Thymus (tissue), 11 donors: ENCODE data around the gene ECE2. TPM values are rescaled to one million over a fixed set of nuclear protein-coding genes. Genes with fewer than 3 reads are reported as not detected.

ENCODE experiments used
- DNase-seq, 9 donors: peaks; one replicate each; pipeline ENCODE4 v3.0.0-alpha.2; 2013; ENCODE audit warnings: low spot score in 9 of 9, low read depth in 6 of 9, missing footprints in 1 of 9
- H3K27ac ChIP-seq, 2 donors: one replicate each; pipeline ENCODE4 v1.5.1; 2013; ENCODE audit warnings: control low read depth in 1 of 2, low read depth in 1 of 2, low read length in 1 of 2, mild to moderate bottlenecking in 1 of 2, moderate library complexity in 1 of 2
- H3K27me3 ChIP-seq, 2 donors: one replicate each; pipeline ENCODE4 v1.5.1; 2013; ENCODE audit warnings: low read length in 1 of 2; ENCODE audit not compliant: control insufficient read depth in 2 of 2, insufficient read depth in 1 of 2
- H3K36me3 ChIP-seq, 2 donors: one replicate each; pipeline ENCODE4 v1.5.1; 2013; ENCODE audit warnings: low read length in 1 of 2, mild to moderate bottlenecking in 1 of 2, moderate library complexity in 1 of 2; ENCODE audit not compliant: control insufficient read depth in 2 of 2, insufficient read depth in 2 of 2
- H3K4me1 ChIP-seq, 2 donors: one replicate each; pipeline ENCODE4 v1.5.1; 2013; ENCODE audit warnings: low read length in 2 of 2; ENCODE audit not compliant: control insufficient read depth in 2 of 2, insufficient read depth in 2 of 2
- H3K4me3 ChIP-seq, 2 donors: one replicate each; pipeline ENCODE4 v1.5.1; 2013; ENCODE audit warnings: low read length in 2 of 2, control low read depth in 1 of 2, mild to moderate bottlenecking in 1 of 2
- H3K9me3 ChIP-seq, 2 donors: one replicate each; pipeline ENCODE4 v1.5.1; 2013; ENCODE audit warnings: low read length in 1 of 2, mild to moderate bottlenecking in 1 of 2; ENCODE audit not compliant: control insufficient read depth in 2 of 2, insufficient read depth in 1 of 2
- WGBS: extraction: QIAGEN DNeasy Blood & Tissue Kit; methylation state at CpG from one replicate; pipeline ENCODE4 v1.1.7; 2013; 5-methylcytosine and 5-hydroxymethylcytosine counted together
- polyA plus RNA-seq: library from polyadenylated mRNA; stranded (reverse); fragments of 200-250 nt; gene quantifications from one replicate; pipeline ENCODE4 v1.2.3, GENCODE V29; 2013
- total RNA-seq: library from RNA; stranded (reverse); fragments of 120-200 nt; gene quantifications from one replicate; pipeline ENCODE4 v1.2.4, GENCODE V29; 2013
- donor health status: healthy.

Gene ECE2
- total and polyA plus RNA-seq, 2 donors, result not detected

DNA sequence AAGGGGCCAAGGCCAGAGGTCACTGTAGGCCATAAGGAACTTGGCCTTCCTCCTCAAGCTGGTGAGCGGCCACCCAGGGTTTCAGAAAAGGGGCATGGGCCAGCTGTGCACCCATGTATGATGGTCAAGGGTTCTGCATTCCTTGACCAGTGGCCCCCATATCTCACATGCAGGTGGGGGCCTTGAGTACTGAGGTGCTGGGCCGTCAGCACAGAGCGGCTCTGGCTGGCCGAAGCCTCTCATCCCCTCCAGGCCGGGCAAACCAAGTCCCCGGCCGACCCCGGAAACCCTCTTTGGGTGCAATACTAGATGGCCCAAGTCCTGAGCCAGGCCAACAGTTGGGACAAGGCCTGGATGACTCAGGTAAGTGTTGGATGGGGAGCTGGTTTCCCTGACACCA, 36.6 kb upstream of the ECE2 start:
- 94% methylated on average over 8 of the region's 8 CpGs for WGBS
- Histone ChIP-seq H3K27ac (no peak overlapping the region), H3K9me3 (no peaks in the 10 kb centered on the region), H3K4me3 (no peak overlapping the region), H3K27me3 (peaks cover 0 to 19% of the 10 kb centered on the region in 2 donors), H3K4me1 (no peaks in the 10 kb centered on the region), H3K36me3 (peaks cover 21 to 26% of the 10 kb centered on the region in 2 donors)
- no peak for DNase-seq

- H3K9me3 ChIP-seq, result no peaks in the 10 kb centered on the region
- no peak overlapping the region for H3K27ac ChIP-seq
- peaks cover 0 to 14% of the 10 kb centered on the region in 2 donors for H3K27me3 ChIP-seq
- H3K4me1 ChIP-seq, result no peaks in the 10 kb centered on the region
- no peak for DNase-seq
- WGBS, result 94% methylated on average over 7 of the region's 7 CpGs
- no peak overlapping the region for H3K4me3 ChIP-seq
- H3K36me3 ChIP-seq, result peaks cover 26 to 29% of the 10 kb centered on the region in 2 donors
Observed at GRCh38 chr3:184239708-184240107, 36.1 kb upstream of the ECE2 start.

DNA sequence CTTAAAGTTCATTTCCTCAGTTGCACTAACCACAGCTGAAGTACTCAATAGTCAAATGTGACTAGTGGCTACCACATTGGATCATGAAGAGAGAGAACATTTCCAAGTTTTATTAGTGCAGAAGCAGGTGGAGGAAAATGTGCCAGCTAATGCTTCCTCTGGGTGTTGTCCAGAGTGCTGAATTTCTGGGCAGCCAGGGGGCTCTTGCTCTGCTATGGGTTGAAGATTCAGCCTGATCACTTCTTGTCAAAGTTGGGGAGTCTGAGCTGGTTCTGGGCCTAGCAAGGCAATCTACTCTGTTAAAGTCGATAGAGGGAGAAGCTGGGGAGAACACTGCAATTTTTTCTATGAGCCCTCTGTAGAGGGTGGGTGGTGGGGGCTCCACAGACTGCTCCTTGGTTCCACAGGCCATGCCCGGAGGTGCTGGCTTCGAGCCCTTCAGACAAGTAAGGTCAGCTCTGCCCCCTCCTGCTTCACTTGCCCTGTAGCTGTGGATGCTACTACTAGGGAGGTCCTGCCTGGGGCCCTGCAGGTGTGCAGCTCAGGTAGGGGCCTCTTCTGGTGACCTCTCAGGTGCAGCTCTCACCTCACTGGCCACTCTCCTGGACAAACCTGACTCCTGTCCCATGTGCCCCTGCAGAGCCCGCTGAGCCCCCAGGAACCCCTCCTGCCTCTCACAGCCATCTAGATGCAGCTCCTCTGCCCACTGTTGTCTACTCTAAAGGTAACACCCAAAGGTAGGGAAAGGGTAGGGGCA, 35.3 kb upstream of the ECE2 start:
- peaks cover 0 to 13% of the 10 kb centered on the region in 2 donors for H3K27me3 ChIP-seq
- H3K9me3 ChIP-seq, result no peaks in the 10 kb centered on the region
- H3K27ac ChIP-seq, result no peak overlapping the region
- peak in 1 of 9 donors; percentile 41 for DNase-seq
- no peaks in the 10 kb centered on the region for H3K4me1 ChIP-seq
- H3K36me3 ChIP-seq, result peaks cover 35 to 38% of the 10 kb centered on the region in 2 donors
- WGBS, result 82% methylated on average over 4 of the region's 4 CpGs
- H3K4me3 ChIP-seq, result no peak overlapping the region

DNA sequence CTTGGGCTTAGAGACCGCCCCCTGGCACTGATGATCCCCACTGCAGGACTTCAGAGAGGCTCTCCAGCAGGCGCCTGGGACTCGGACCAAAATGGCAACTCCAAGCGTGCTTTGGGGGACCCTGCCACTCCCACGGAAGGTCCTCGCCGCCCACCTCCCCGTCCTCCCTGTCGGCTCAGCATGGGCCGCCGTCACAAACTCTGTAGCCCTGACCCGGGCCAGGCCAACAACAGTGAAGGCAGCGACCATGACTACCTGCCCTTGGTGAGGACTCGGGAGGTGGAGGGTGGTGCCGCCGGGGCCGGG, 34.7 kb upstream of the ECE2 start:
- no peak overlapping the region for H3K27ac ChIP-seq
- no peaks in the 10 kb centered on the region for H3K4me1 ChIP-seq
- H3K9me3 ChIP-seq, result no peaks in the 10 kb centered on the region
- no peak overlapping the region for H3K4me3 ChIP-seq
- WGBS, result 71% methylated on average over 17 of the region's 17 CpGs
- peaks cover 0 to 10% of the 10 kb centered on the region in 2 donors for H3K27me3 ChIP-seq
- no peak for DNase-seq
- peaks cover 37 to 40% of the 10 kb centered on the region in 2 donors for H3K36me3 ChIP-seq

DNA sequence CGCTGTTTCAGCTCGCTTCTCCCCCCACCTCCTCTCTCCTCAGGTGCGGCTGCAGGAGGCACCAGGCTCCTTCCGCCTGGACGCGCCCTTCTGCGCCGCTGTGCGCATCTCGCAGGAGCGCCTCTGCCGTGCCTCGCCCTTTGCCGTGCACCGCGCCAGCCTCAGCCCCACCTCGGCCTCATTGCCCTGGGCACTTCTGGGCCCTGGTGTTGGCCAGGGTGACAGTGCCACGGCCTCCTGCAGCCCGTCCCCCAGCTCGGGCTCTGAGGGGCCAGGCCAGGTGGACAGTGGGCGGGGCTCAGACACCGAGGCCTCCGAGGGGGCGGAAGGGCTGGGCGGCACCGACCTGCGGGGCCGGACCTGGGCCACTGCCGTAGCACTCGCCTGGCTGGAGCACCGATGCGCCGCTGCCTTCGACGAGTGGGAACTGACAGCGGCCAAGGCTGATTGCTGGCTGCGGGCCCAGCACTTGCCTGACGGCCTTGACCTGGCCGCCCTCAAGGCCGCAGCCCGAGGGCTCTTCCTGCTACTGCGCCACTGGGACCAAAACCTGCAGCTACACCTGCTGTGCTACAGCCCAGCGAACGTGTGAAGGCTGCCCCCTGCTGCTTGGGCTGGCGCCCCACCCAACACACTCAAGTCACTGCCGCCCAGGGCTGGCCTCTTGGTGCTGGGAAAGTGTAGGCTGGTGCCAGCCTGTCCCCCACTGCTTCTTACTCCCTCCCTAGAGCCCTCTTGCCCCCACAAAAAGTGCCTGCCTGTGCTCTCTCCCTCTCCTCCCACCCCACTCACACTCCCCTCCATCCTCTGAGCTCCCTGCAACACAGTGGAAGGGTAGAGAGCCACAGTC, 34.1 kb upstream of the ECE2 start:
- Histone ChIP-seq H3K27ac (no peak overlapping the region), H3K4me1 (no peaks in the 10 kb centered on the region), H3K9me3 (no peaks in the 10 kb centered on the region), H3K36me3 (peaks cover 37 to 40% of the 10 kb centered on the region in 2 donors), H3K4me3 (no peak overlapping the region), H3K27me3 (peaks cover 0 to 5% of the 10 kb centered on the region in 2 donors)
- 71% methylated on average over 46 of the region's 46 CpGs for WGBS
- peak in 1 of 9 donors; percentile 31 for DNase-seq

DNA sequence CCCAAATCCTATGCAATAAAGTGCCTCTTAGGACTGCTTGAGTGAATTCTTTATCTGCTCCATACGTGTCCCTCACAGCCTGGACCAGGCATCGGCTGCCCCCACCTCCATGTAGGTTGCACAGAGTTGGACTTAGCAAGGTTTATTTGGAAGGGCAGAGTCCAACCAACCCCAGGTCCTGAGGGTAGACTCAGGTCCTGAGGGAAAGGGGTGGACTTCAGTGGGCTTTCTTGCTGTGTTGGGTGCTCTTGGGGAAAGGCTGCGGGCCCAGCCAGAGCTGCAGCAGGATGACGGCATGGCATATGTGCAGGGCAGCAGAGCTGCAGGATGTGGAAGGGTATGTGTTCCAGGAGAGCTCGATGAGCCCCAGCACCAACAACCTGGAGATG, 33.5 kb upstream of the ECE2 start:
- WGBS, result 96% methylated on average over 5 of the region's 5 CpGs
- H3K4me3 ChIP-seq, result no peak overlapping the region
- no peak for DNase-seq
- peaks cover 0 to 5% of the 10 kb centered on the region in 2 donors for H3K27me3 ChIP-seq
- H3K36me3 ChIP-seq, result peaks cover 37 to 40% of the 10 kb centered on the region in 2 donors
- no peaks in the 10 kb centered on the region for H3K9me3 ChIP-seq
- no peaks in the 10 kb centered on the region for H3K4me1 ChIP-seq
- H3K27ac ChIP-seq, result no peak overlapping the region

GRCh38 chr3:184248454-184249411, 27.1 kb upstream of the ECE2 start, which contains the start of gene ALG3:
Gene ALG3 (minus strand): TSS chr3:184248962. CDS start chr3:184248940, 22 bp downstream.
- Histone ChIP-seq H3K9me3 (no peaks in the 10 kb centered on the region), H3K36me3 (peaks cover 17 to 20% of the 10 kb centered on the region in 2 donors), H3K4me1 (peaks cover 9 to 15% of the 10 kb centered on the region in 2 donors), H3K27me3 (no peaks in the 10 kb centered on the region), H3K4me3 (peak within 1 kb of the TSS; percentile 80 to 81), H3K27ac (peak within 1 kb of the TSS; percentile 80 to 86)
- DNase-seq, result peak; percentile 69 to 93 (median 85)
- under 1% methylated on average over 49 of the region's 49 CpGs for WGBS

- H3K36me3 ChIP-seq, result peaks cover 11 to 12% of the 10 kb centered on the region in 2 donors
Observed at GRCh38 chr3:184249412-184250166, 26.2 kb upstream of the ECE2 start, which contains the start of gene EEF1AKMT4. Gene EEF1AKMT4 (plus strand): TSS chr3:184249672. CDS start chr3:184249695, 23 bp downstream.

More at GRCh38 chr3:184249412-184250166, 26.2 kb upstream of the ECE2 start, which contains the start of gene EEF1AKMT4:
- peak within 1 kb of the TSS; percentile 80 to 86 for H3K27ac ChIP-seq
- no peaks in the 10 kb centered on the region for H3K9me3 ChIP-seq
- H3K27me3 ChIP-seq, result no peaks in the 10 kb centered on the region
- WGBS, result under 1% methylated on average over 54 of the region's 54 CpGs
- DNase-seq, result peak; percentile 84 to 97 (median 90)
- peaks cover 9 to 15% of the 10 kb centered on the region in 2 donors for H3K4me1 ChIP-seq
- peak within 1 kb of the TSS; percentile 80 to 81 for H3K4me3 ChIP-seq
